ENCODE data around the gene GPR107. TPM values are rescaled to one million over a fixed set of nuclear protein-coding genes. Genes with fewer than 3 reads are reported as not detected.

GPR107 gene
- total and polyA plus RNA-seq, 2 experiments from 2014 or later, result 6.2 to 30.7 TPM

- TF ChIP-seq STAT1 (IDR thresholded peaks at IDR 0.05; ENCODE audit: unreplicated experiment) (no peak), ETS1 (IDR thresholded peaks at IDR 0.05) (no peak), CREB1 (CRISPR knock-in tag; IDR thresholded peaks at IDR 0.05; ENCODE audit: low read depth) (no peak), EZH2 (IDR thresholded peaks at IDR 0.05; ENCODE audit: low read depth, unreplicated experiment) (no peak)
Observed at GRCh38 chr9:130126721-130127433, 73.2 kb downstream of the GPR107 start (continued).

DNA sequence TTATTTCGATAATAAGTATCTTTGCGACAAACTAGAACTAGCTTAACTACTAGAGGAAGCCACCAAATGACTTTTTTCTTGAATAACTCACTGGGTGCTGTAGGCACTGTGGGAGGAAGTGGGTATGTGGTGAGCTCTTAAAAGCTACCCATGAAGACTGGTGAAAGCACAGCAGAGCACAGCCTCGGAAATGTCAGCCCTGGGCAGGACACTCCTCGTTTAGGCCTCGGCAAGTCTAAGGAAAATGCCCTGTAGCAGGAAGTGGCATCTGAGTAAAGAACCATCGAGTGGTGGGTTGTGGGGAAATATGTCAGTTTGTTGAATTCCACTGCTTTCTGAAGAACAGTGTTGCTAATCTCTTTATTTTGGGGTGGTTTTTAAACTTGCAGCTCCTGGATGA is 74.5 kb downstream of the GPR107 start:
- H3K27ac ChIP-seq (ENCODE audit: low read depth), result peak overlapping the region; percentile 26; the same call in 1 of the 2 replicates
- no peaks in the 10 kb centered on the region for H3K79me2 ChIP-seq (replicated peaks; ENCODE audit: insufficient read depth)
- ATAC-seq, result no peak
- no peaks in the 10 kb centered on the region for H3K9me2 ChIP-seq (ENCODE audit: insufficient read depth)
- no peak overlapping the region for H2AFZ ChIP-seq
- H3K4me3 ChIP-seq, result no peak overlapping the region
- no peaks in the 10 kb centered on the region for H3K27me3 ChIP-seq (ENCODE audit: insufficient read depth)
- H3K36me3 ChIP-seq (ENCODE audit: insufficient read depth), result peaks cover 10% of the 10 kb centered on the region; the same call in 1 of the 2 replicates
- Mint-ChIP-seq H3K4me3 (no peak overlapping the region), H3K36me3 (ENCODE audit: low read depth) (peaks cover 17% of the 10 kb centered on the region), H3K27me3 (ENCODE audit: insufficient read depth, low read depth, poor library complexity) (peaks cover 8% of the 10 kb centered on the region), H3K27ac (no peak overlapping the region; the same call in 1 of the 2 replicates), H3K4me1 (peaks cover 14% of the 10 kb centered on the region), H3K9me3 (no peaks in the 10 kb centered on the region)
- TF ChIP-seq POLR2AphosphoS5 (IDR thresholded peaks at IDR 0.05; ENCODE audit: low read depth) (no peak), CTCF (conservative IDR thresholded peaks at IDR 0.05; ENCODE audit: low read depth in 2 of 2) (no peak)
- H3F3A ChIP-seq (replicated peaks; ENCODE audit: low read depth), result 0 out of 2 replicates have a peak, but pooled peaks cover 5% of the 10 kb centered on the region
- H3K4me2 ChIP-seq, result no peak overlapping the region
- H4K20me1 ChIP-seq (replicated peaks; ENCODE audit: insufficient read depth), result no peaks in the 10 kb centered on the region
- no peaks in the 10 kb centered on the region for H3K4me1 ChIP-seq (ENCODE audit: insufficient read depth)
- DNase-seq (ENCODE audit: low spot score), result no peak

GRCh38 chr9:130128733-130129431 is 75.2 kb downstream of the GPR107 start:
- DNase-seq (ENCODE audit: low spot score) (no peak), ATAC-seq (no peak)
- peaks cover 10% of the 10 kb centered on the region for H3K4me1 Mint-ChIP-seq
- Histone ChIP-seq H4K20me1 (replicated peaks; ENCODE audit: insufficient read depth) (no peaks in the 10 kb centered on the region), H3K4me1 (ENCODE audit: insufficient read depth) (no peaks in the 10 kb centered on the region), H3K9me2 (ENCODE audit: insufficient read depth) (no peaks in the 10 kb centered on the region), H3K36me3 (ENCODE audit: insufficient read depth) (peaks cover 10% of the 10 kb centered on the region; the same call in 1 of the 2 replicates), H3K4me3 (no peak overlapping the region), H3K79me2 (replicated peaks; ENCODE audit: insufficient read depth) (no peaks in the 10 kb centered on the region), H3K27me3 (ENCODE audit: insufficient read depth) (no peaks in the 10 kb centered on the region), H2AFZ (no peak overlapping the region), H3K27ac (ENCODE audit: low read depth) (0 out of 2 replicates have a peak overlapping the region, but pooled peaks have one; percentile 26), H3F3A (replicated peaks; ENCODE audit: low read depth) (0 out of 2 replicates have a peak, but pooled peaks cover 5% of the 10 kb centered on the region), H3K4me2 (no peak overlapping the region)
- H3K36me3 Mint-ChIP-seq (ENCODE audit: low read depth), result peaks cover 17% of the 10 kb centered on the region
- H3K27me3 Mint-ChIP-seq (ENCODE audit: insufficient read depth, low read depth, poor library complexity), result peaks cover 5% of the 10 kb centered on the region
- no peak overlapping the region for H3K4me3 Mint-ChIP-seq
- no peak overlapping the region; the same call in 1 of the 2 replicates for H3K27ac Mint-ChIP-seq
- no peaks in the 10 kb centered on the region for H3K9me3 Mint-ChIP-seq
- TF ChIP-seq STAT1 (IDR thresholded peaks at IDR 0.05; ENCODE audit: unreplicated experiment) (no peak), POLR2AphosphoS5 (IDR thresholded peaks at IDR 0.05; ENCODE audit: low read depth) (no peak), ZNF331 (CRISPR knock-in tag; IDR thresholded peaks at IDR 0.05; ENCODE audit: low read depth) (no peak), CREB1 (CRISPR knock-in tag; IDR thresholded peaks at IDR 0.05; ENCODE audit: low read depth) (no peak), ZNF462 (CRISPR knock-in tag; IDR thresholded peaks at IDR 0.05) (no peak)

Measured in GM23338 (cell line).